CD4-positive, alpha-beta T cell treated with Interferon gamma for 1 hour (primary cell): Measurements from ENCODE around the gene CMTM3.
"Not testable (repeated sequence)": the region's sequence is repeated elsewhere in the genome, so short reads cannot be mapped to it uniquely, and the experiment has no call there.

Source experiments
- DNase-seq: peaks from one replicate; pipeline ENCODE4 v3.0.0-alpha.2; 2020

The CMTM3 gene, protein sequence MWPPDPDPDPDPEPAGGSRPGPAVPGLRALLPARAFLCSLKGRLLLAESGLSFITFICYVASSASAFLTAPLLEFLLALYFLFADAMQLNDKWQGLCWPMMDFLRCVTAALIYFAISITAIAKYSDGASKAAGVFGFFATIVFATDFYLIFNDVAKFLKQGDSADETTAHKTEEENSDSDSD

GRCh38 chr16:66604376-66605176, at the start of gene CMTM3:
TSS of gene CMTM3 (plus strand) at chr16:66604704. CDS start at chr16:66604806, 102 bp downstream.
- peak; percentile 70 for DNase-seq

DNA sequence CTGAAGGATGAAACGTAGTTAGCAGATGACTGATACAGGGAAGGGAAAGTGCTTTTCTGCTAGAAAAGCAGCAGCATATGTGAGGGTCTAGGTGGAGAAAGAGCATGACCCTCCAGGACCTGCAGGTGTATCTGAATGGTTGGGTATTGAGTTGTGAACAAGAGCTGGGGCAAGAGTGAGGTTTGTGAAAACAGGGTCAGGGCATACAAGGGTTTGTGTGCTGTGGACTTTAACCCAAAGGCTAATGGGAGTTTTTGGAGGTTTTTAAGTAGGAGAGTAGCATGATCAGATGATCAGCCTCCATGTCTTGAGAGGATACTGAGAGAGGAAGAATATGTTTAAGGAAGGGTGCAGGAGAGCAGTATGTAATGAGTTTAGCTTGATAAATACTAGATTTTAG, 44.4 kb upstream of the CMTM3 start:
- DNase-seq: no peak

- no peak for DNase-seq
These were observed 43.0 kb upstream of the CMTM3 start for GRCh38 chr16:66561381-66562080.

- no peak for DNase-seq
These were observed 42.1 kb upstream of the CMTM3 start for GRCh38 chr16:66562409-66562808.

DNA sequence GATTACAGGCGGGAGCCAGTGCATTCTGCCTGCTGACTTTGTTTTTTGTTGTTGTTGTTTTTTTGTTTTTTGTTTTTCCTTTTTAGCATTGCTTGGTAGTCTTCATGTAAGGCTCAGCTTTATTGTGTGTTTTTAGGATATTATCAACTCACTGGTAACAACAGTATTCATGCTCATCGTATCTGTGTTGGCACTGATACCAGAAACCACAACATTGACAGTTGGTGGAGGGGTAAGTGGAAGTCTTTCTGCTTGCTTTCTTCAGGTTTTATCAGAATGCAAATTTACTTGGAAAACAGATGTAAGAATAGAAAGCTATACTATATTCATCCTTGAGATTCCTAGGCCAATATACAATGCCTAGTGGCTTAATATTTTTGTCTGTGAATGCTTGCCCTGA, 41.5 kb upstream of the CMTM3 start:
- DNase-seq: no peak

DNA sequence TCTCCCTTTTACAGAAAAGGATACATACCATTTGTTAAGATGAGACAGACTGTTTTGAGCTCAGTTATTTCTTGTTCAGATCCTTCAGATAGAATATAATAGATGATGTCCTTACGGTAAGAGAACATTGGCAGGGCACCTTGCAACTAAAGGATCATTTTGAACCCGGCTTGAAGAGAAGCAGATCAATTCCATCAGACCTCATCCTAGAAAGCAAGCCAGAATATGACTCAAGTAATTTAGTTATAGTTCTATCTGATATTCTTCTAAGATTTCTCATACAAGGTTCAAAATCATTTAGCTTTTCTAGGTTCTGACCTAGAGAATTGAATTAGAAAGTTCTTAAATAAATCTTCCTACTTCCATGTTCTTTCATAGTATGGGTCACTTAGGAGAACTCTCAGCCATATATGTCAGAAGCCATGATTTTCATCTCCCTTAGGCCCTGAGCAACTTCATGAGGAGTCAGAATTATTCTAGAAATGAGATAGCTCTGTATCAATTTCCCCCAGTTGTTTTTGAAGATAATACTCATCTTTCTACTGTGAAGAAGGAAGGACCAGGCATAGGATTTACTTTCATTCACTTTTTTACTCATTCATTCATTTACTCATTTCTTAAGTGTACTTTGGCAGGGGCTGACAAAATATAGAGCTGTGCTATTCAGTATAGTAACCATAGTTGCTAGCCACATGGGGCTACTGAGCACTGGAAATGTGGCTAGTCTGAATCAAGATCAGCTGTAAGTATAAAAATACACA, 40.8 kb upstream of the CMTM3 start:
- DNase-seq: no peak

GRCh38 chr16:66566051-66566901, 38.2 kb upstream of the CMTM3 start, which contains the start of gene CMTM1:
TSS of gene CMTM1 (plus strand) at chr16:66566439. CDS start at chr16:66566514, 75 bp downstream.
- DNase-seq: no peak

DNA sequence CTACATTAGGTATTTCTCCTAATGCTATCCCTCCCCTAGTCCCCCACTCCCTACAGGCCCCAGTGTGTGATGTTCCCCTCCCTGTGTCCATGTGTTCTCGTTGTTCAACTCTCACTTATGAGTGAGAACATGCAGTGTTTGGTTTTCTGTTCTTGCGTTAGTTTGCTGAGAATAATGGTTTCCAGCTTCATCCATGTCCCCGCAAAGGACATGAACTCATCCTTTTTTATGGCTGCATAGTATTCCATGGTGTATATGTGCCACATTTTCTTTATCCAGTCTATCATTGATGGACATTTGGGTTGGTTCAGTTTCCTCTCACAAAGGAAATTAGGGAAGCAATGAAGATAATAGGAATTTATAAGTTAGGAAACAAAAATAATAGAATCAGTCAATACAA, 37.2 kb upstream of the CMTM3 start:
- DNase-seq: not testable (repeated sequence)

GRCh38 chr16:66568355-66568754, 36.1 kb upstream of the CMTM3 start:
- DNase-seq: no peak

GRCh38 chr16:66569131-66569530, 35.4 kb upstream of the CMTM3 start:
- no peak for DNase-seq

DNA sequence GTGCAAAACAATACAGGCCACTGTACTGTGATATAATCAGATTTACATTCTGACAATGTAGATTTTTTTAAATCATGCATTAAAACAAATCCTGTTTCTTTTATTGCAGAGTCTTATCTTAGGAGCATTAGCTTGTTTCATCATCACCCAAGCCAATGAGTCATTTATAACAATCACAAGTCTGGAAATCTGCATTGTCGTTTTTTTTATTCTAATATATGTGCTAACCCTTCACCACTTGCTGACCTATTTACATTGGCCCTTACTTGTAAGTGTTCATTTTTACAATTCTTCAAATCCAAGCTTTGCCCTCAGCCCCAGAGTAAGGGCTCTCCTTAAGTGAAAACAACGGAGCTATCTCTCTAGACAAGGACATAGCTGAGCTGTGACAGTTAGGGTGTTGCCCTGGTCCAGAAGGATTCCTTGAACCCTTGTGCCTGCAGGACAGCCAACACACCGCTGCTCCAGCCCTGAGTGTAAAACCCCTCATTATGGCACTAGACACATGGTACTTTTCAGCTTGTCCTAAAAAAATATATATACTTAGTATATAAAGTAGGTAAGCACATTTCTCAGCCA, 34.6 kb upstream of the CMTM3 start:
- no peak for DNase-seq

DNA sequence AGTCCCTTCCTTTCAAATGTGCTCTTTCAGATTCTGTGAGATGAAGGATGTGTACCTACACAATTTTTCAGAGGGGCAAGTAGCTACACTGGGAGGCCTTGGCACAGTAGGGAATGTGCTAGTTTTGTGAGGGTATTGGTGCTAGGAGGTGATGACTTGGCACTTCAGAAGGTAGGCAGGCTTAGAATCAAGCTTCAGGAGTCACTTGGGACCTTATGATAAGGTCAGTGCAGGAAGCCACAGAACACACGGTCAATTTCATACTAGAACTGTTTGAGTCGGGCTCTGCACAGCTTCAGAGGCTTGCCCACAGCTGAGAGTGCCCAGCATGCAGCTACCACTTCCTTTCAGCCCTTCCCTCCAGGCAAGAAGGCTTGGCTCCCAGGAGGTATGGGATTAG, 32.1 kb upstream of the CMTM3 start:
- DNase-seq: no peak

GRCh38 chr16:66574081-66574480, 30.4 kb upstream of the CMTM3 start:
- no peak for DNase-seq

DNA sequence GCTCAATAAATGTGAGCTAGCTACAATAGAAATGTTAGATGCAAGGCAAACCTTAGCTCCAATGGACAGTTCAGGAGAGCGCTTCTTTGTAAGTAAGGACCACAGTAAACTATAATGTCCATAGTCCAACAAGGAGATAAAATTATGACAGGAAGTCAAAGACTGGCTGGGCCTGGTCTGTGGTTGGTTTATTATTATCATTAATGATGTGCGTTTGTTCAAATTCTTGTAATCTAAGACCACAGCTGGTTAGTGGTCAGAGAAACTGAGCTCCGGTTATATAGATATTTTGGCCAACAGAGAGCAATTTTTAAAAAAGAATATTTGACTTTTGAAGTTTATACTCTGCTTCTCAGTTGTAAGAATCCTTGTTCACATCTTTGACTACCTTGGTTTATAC, 30.0 kb upstream of the CMTM3 start:
- no peak for DNase-seq

- DNase-seq: no peak
These were observed 29.4 kb upstream of the CMTM3 start for GRCh38 chr16:66575060-66575459.

DNA sequence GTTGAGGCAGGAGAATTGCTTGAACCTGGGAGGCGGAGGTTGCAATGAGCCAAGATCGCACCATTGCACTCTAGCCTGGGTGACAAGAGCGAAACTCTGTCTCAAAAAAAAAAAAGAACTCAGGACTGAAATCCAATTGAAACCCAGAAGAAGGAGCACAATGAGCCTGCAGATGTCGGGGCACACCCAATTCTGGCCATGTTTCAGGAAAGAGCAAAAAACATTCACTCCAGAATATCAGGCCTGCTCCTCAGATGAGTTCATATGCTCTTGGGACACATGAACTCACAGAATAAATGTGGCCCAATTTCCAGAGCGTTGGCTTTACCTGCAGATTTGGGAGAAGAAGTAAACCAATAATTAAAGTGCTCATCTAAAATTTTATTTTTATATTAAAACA, 28.2 kb upstream of the CMTM3 start:
- DNase-seq: no peak

DNA sequence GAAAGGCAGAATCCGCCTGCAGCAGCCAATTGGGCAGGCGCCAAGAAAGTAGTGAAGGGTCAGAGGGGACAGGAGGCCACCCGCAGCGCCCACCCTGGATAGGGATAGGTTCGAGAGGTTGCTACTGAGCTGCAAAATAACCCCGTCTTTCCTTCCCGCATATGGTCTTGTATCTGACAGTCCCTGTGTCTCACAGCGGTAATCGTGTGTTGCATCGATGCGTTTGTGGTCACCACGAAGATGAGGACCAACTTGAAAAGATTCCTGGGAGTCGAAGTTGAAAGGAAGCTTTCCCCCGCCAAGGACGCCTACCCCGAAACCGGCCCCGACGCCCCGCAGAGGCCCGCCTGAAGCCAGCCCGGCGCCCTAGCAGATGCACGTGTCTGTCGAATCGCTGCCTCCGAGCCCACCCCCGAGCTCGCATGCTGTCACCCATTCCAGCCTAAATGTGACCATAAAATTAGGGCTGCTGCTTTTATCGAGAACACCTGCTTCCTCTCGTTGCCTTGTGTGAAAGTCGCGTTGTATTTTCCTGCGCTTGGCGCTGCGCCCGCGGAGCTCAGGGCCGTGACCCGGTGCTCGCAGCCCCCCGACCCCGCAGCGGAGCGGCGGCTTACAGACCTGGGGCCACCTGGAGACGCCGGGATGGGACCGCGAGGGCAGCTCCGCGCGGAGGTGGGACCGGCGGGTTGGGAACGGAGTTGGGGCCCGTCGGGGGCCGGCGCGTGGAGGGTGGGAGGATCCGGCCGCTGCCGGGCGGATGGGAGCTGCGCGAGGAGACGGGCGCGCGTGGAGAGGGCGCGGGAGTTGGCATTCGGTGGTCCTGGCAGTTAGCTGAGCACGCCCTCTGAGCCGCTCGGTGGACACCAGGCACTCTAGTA, 25.6 kb upstream of the CMTM3 start, which contains the start of gene CMTM2:
TSS of gene CMTM2 (plus strand) at position 813 of the 881 bp plus-strand sequence. CDS start 145 bp downstream, outside the sequence.
- DNase-seq: no peak

DNA sequence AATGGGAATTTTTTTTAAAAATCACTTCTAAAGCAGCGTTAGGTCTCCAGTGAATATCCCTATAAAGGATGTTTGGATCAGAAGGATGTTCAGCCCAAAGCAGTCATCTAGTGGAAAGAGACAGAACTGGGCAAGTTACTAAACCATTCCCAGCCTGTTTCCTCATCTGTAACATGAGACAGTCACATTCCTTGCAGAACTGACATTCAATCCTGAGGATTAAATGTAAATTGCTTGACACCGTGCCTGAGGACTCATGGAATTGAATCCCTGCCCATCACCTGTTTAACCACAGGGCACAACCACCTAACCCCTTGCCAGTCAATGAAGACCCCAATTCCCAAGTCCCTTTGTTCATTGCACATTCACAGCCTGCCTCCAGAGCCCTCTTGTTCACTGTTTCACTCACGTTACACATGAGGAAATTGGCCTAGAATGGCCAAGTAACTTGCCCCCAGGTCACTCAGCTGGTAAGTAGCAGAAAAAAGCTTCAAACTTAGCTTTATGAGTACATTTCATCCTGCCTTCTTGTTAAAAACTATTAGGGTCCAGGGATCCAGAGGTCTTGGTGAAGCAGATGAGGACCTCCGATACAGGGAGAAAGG, 23.8 kb upstream of the CMTM3 start:
- DNase-seq: no peak

GRCh38 chr16:66581246-66581952, 23.1 kb upstream of the CMTM3 start:
- no peak for DNase-seq
